HCT116 (cell line): ENCODE data around the gene DCUN1D2. TPM values are rescaled to one million over a fixed set of nuclear protein-coding genes. Genes with fewer than 3 reads are reported as not detected.

Experiments used
- ATAC-seq: fragments of 200-7000 bp; cut with Tn5 transposase; 2 replicates; pipeline ENCODE4 v1.9.1; 2020; ENCODE audit warnings: mild to moderate bottlenecking, moderate library complexity
- BruUV-seq: library from RNA; stranded (reverse); fragments of 400-500 nt; replicated peaks from 2 replicates; lab custom pipeline; 2021; lab: Mats Ljungman, UMichigan
- CTCF ChIA-PET: fragments of 300-600 bp; sonication (Branson Sonifier 250); formaldehyde crosslinking; loops from one replicate; lab custom pipeline; 2021; ENCODE audit warnings: antibody characterized with exemption; lab: Charles Lee
- POLR2A ChIA-PET: fragments of 300-600, 350-600 bp; sonication (Branson Sonifier 250); formaldehyde crosslinking; loops from one replicate; lab custom pipeline; 2021; ENCODE audit warnings: antibody characterized with exemption; lab: Charles Lee
- RAD21 ChIA-PET, 2 experiments: fragments of 300-600 bp; sonication (Branson Sonifier 250); formaldehyde crosslinking; loops; one replicate each; lab custom pipeline; 2023; ENCODE audit warnings: low total read pairs in 2 of 2; ENCODE audit not compliant: uncharacterized antibody in 2 of 2, unreplicated experiment in 2 of 2, low non-redundant PET in 1 of 2; lab: Charles Lee
- DNase-seq: peaks from one replicate; pipeline ENCODE4 v3.0.0-alpha.2; 2010; ENCODE audit warnings: low read depth, low spot score
- H2AFZ ChIP-seq: fragments of 200-600 bp; shearing (Covaris generic), sonication (generic); 2 replicates; pipeline ENCODE4 v1.6.1; 2017; ENCODE audit warnings: low read depth, mixed run types, mixed read lengths, antibody characterized with exemption, low read length; ENCODE audit not compliant: poor library complexity, severe bottlenecking
- H3K27ac ChIP-seq: 2 replicates; pipeline ENCODE4 v1.5.1; 2012; ENCODE audit warnings: low read depth, low read length
- H3K27me3 ChIP-seq: fragments of 200-600 bp; sonication (generic); 2 replicates; pipeline ENCODE4 v1.6.1; 2016; ENCODE audit warnings: mixed run types, low read length, mixed read lengths; ENCODE audit not compliant: insufficient read depth
- H3K36me3 ChIP-seq, 2 experiments: fragments of 200-500 bp in 1 of 2; fragments of 200-600 bp in 1 of 2; sonication (Bioruptor generic) in 1 of 2; sonication (generic) in 1 of 2; 2 replicates each; pipeline versions ENCODE4 v1.5.1 to v1.6.1; 2014 to 2016; ENCODE audit warnings: low read length in 2 of 2, inconsistent platforms in 1 of 2, mixed read lengths in 1 of 2, mixed run types in 1 of 2; ENCODE audit not compliant: insufficient read depth in 2 of 2, control insufficient read depth in 1 of 2
- H3K4me1 ChIP-seq, 2 experiments: fragments of 200-600 bp in 1 of 2; sonication (generic) in 1 of 2; 2 replicates each; pipeline versions ENCODE4 v1.5.1 to v1.6.1; 2012 to 2017; ENCODE audit warnings: low read length in 2 of 2, inconsistent platforms in 1 of 2, mild to moderate bottlenecking in 1 of 2, mixed read lengths in 1 of 2, mixed run types in 1 of 2, moderate library complexity in 1 of 2; ENCODE audit not compliant: insufficient read depth in 2 of 2, control insufficient read depth in 1 of 2
- H3K4me2 ChIP-seq: fragments of 200-600 bp; sonication (generic); 2 replicates; pipeline ENCODE4 v1.6.1; 2017; ENCODE audit warnings: mixed run types, low read length, mixed read lengths
- H3K4me3 ChIP-seq, 2 experiments: fragments of 200-600 bp in 1 of 2; sonication (generic) in 1 of 2; replicated peaks in 1 of 2; 2 replicates each; pipeline ENCODE4 v1.5.1; 2011 to 2016; ENCODE audit warnings: low read length in 2 of 2, control low read depth in 1 of 2, low read depth in 1 of 2, mild to moderate bottlenecking in 1 of 2, mixed read lengths in 1 of 2, mixed run types in 1 of 2
- H3K79me2 ChIP-seq: fragments of 200-600 bp; sonication (generic); 2 replicates; pipeline ENCODE4 v1.6.1; 2017; ENCODE audit warnings: mild to moderate bottlenecking, mixed run types, low read length, moderate library complexity, mixed read lengths; ENCODE audit not compliant: insufficient read depth
- H3K9ac ChIP-seq: fragments of 200-600 bp; sonication (generic); 2 replicates; pipeline ENCODE4 v1.6.1; 2016; ENCODE audit warnings: low read length, mixed read lengths
- H3K9me2 ChIP-seq: fragments of 200-600 bp; sonication (generic), shearing (Covaris generic); 2 replicates; pipeline ENCODE4 v1.6.1; 2017; ENCODE audit warnings: mixed run types, mild to moderate bottlenecking, moderate library complexity; ENCODE audit not compliant: insufficient read depth
- H3K9me3 ChIP-seq, 2 experiments: fragments of 200-500 bp in 1 of 2; fragments of 200-600 bp in 1 of 2; sonication (Bioruptor generic) in 1 of 2; sonication (generic) in 1 of 2; 2 replicates each; pipeline ENCODE4 v1.6.1; 2014 to 2017; ENCODE audit warnings: low read length in 2 of 2, mixed read lengths in 2 of 2, inconsistent platforms in 1 of 2, low read depth in 1 of 2, mild to moderate bottlenecking in 1 of 2, mixed run types in 1 of 2, moderate library complexity in 1 of 2; ENCODE audit not compliant: control insufficient read depth in 1 of 2, insufficient read depth in 1 of 2
- H4K20me1 ChIP-seq: fragments of 200-600 bp; sonication (generic), shearing (Covaris generic); 2 replicates; pipeline ENCODE4 v1.6.1; 2017; ENCODE audit warnings: mixed run types, mild to moderate bottlenecking, moderate library complexity; ENCODE audit not compliant: insufficient read depth
- ELF1 ChIP-seq: IDR thresholded peaks from 2 replicates; pipeline ENCODE4 v1.6.1; 2012; ENCODE audit warnings: low read depth, borderline replicate concordance
- EZH2phosphoT487 ChIP-seq: fragments of 200-600 bp; IDR thresholded peaks from 2 replicates; pipeline ENCODE4 v1.6.1; 2018; ENCODE audit warnings: antibody characterized with exemption, borderline replicate concordance
- JUND ChIP-seq: IDR thresholded peaks from 2 replicates; pipeline ENCODE4 v1.6.1; 2012
- MAX ChIP-seq: IDR thresholded peaks from 2 replicates; pipeline ENCODE4 v1.6.1; 2012
- POLR2A ChIP-seq: IDR thresholded peaks from 2 replicates; pipeline ENCODE4 v1.7.0; 2011; ENCODE audit warnings: borderline replicate concordance; ENCODE audit not compliant: insufficient read depth, insufficient read length; ENCODE audit errors: extremely low read depth
- POLR2AphosphoS5 ChIP-seq: IDR thresholded peaks from 2 replicates; pipeline ENCODE4 v1.6.1; 2011; ENCODE audit warnings: mild to moderate bottlenecking, low read depth, low read length, moderate library complexity
- SRF ChIP-seq: IDR thresholded peaks from 2 replicates; pipeline ENCODE4 v1.6.1; 2012; ENCODE audit warnings: low read depth
- ZBTB33 ChIP-seq: IDR thresholded peaks from 2 replicates; pipeline ENCODE4 v1.6.1; 2011; ENCODE audit warnings: mild to moderate bottlenecking, low read length, moderate library complexity; ENCODE audit not compliant: insufficient replicate concordance; ENCODE audit errors: extremely low read depth
- intact Hi-C: fragments of 100-400 bp; cut with micrococcal nuclease; formaldehyde crosslinking; loops from 2 replicates; pipeline ENCODE4 v1.10.0; 2022
- total RNA-seq: library from RNA; stranded (reverse); gene quantifications from one replicate; pipeline ENCODE4 v1.2.1, GENCODE V29; 2021; ENCODE audit not compliant: unreplicated experiment

Gene DCUN1D2
- total RNA-seq, 1 experiment from 2014 or later, result 25.4 TPM

GRCh38 chr13:113430378-113431110, 60.0 kb downstream of the DCUN1D2 start:
- no TSS peak for BruUV-seq
- no peaks in the 10 kb centered on the region for H3K27me3 ChIP-seq
- no peaks in the 10 kb centered on the region for H3K9me3 ChIP-seq
- H3K4me3 ChIP-seq, result no peak overlapping the region
- intact Hi-C loops, result no loop called here
- ChIA-PET CTCF (no interaction called here), RAD21 (no interaction called here), POLR2A (no interaction called here)
- no peaks in the 10 kb centered on the region for H3K36me3 ChIP-seq
- H3K4me1 ChIP-seq, result no peaks in the 10 kb centered on the region
- H3K9ac ChIP-seq, result no peak overlapping the region
- ATAC-seq (no peak), DNase-seq (no peak)
- no peaks in the 10 kb centered on the region for H3K9me2 ChIP-seq
- no peak overlapping the region for H2AFZ ChIP-seq
- no peaks in the 10 kb centered on the region for H3K79me2 ChIP-seq
- TF ChIP-seq ELF1 (no peak), POLR2A (no peak)
- H3K4me2 ChIP-seq, result no peak overlapping the region
- H4K20me1 ChIP-seq, result no peaks in the 10 kb centered on the region
- no peak overlapping the region for H3K27ac ChIP-seq

GRCh38 chr13:113429608-113429985, 60.9 kb downstream of the DCUN1D2 start:
- no peaks in the 10 kb centered on the region for H4K20me1 ChIP-seq
- CTCF ChIA-PET, result no interaction called here
- RAD21 ChIA-PET, result no interaction called here
- H3K4me1 ChIP-seq, result no peaks in the 10 kb centered on the region
- no peak overlapping the region for H3K4me2 ChIP-seq
- no TSS peak for BruUV-seq
- no peaks in the 10 kb centered on the region for H3K36me3 ChIP-seq
- DNase-seq, result no peak
- no peak overlapping the region for H3K4me3 ChIP-seq
- POLR2A ChIA-PET, result no interaction called here
- intact Hi-C loops, result no loop called here
- no peaks in the 10 kb centered on the region for H3K9me2 ChIP-seq
- ATAC-seq, result no peak
- H3K9ac ChIP-seq, result no peak overlapping the region
- H3K27ac ChIP-seq, result no peak overlapping the region
- TF ChIP-seq JUND (no peak), SRF (no peak), POLR2AphosphoS5 (no peak), MAX (no peak), ZBTB33 (no peak), EZH2phosphoT487 (no peak)
- no peaks in the 10 kb centered on the region for H3K27me3 ChIP-seq
- no peaks in the 10 kb centered on the region for H3K79me2 ChIP-seq
- H2AFZ ChIP-seq, result no peak overlapping the region
- no peaks in the 10 kb centered on the region for H3K9me3 ChIP-seq
